Heart left ventricle (tissue), 13 donors: ENCODE results near the gene REL.

Experiments
- CTCF ChIP-seq, 12 donors: fragments of 200-600 bp; sonication (generic) in 4 of 12; IDR thresholded peaks; one replicate each; pipeline versions ENCODE4 v1.5.0 to v1.8.0; 2018 to 2022; ENCODE audit warnings: antibody characterized with exemption in 12 of 12, mild to moderate bottlenecking in 5 of 12
- POLR2A ChIP-seq, 2 donors: fragments of 450-650 bp; IDR thresholded peaks; one replicate each; pipeline ENCODE4 v1.6.1; 2017; ENCODE audit warnings: antibody characterized with exemption in 2 of 2, mild to moderate bottlenecking in 2 of 2, moderate library complexity in 2 of 2
- donor health status: ischemic (EF 13 %, LVEDD 7.1; RV severe dilation, severe dysfunction).
- donor health status: DM: no; HTN: yes; CAD: no.
- donor health status: DM: no; HTN: no; CAD: no.
- donor health status: ischemic (EF 25% LVEDD 6.9; RV normal size, moderate dysfunction).
- donor health status: ischemic (EF 25% LVEDD 5.7; RV mildly dilated, moderate dysfunction).
- donor health status: ischemic (EF 35%, LVEDD 5.7; RV mildly dilated, moderate dysfunction).
- donor health status: nonischemic (EF 11% LVEDD 7.7; RV severe dilation, severe dysfunction).
- donor health status: DM: yes; HTN: yes; CAD: no.
- donor health status: PGD.
- donor health status: ischemic (EF 29% LVEDD 5.4; RV normal size, mild dysfunction).
- donor health status: nonischemic (EF 23%, LVEDD 6.1; RV moderate dilation, normal function).

GRCh38 chr2:60872510-60872928, 8.9 kb upstream of the REL start:
- TF ChIP-seq CTCF (IDR thresholded peaks at IDR 0.05): no peak
- no peak for TF ChIP-seq POLR2A (IDR thresholded peaks at IDR 0.05)
